Measurements from ENCODE around the gene ALDH9A1.
"Not testable (repeated sequence)": the region's sequence is repeated elsewhere in the genome, so short reads cannot be mapped to it uniquely, and the experiment has no call there.

The ALDH9A1 gene

GRCh38 chr1:165686121-165686970, 12.0 kb downstream of the ALDH9A1 start:
- DNase-seq, result no peak

- DNase-seq, result no peak
These were observed 14.4 kb downstream of the ALDH9A1 start for GRCh38 chr1:165683848-165684485.

- DNase-seq, result not testable (repeated sequence)
These were observed 17.6 kb downstream of the ALDH9A1 start for GRCh38 chr1:165680773-165681172.

GRCh38 chr1:165680303-165680702, 18.1 kb downstream of the ALDH9A1 start:
- DNase-seq, result no peak

GRCh38 chr1:165679282-165680036, 18.9 kb downstream of the ALDH9A1 start:
- no peak for DNase-seq

- no peak for DNase-seq
These were observed 19.9 kb downstream of the ALDH9A1 start for GRCh38 chr1:165678509-165678908.

GRCh38 chr1:165675794-165676193, 22.6 kb downstream of the ALDH9A1 start:
- no peak for DNase-seq

GRCh38 chr1:165674599-165674998, 23.8 kb downstream of the ALDH9A1 start:
- no peak for DNase-seq

- no peak for DNase-seq
These were observed 26.8 kb downstream of the ALDH9A1 start for GRCh38 chr1:165671526-165671925.

GRCh38 chr1:165668184-165668583, 30.2 kb downstream of the ALDH9A1 start:
- no peak for DNase-seq

- no peak for DNase-seq
These were observed 32.1 kb downstream of the ALDH9A1 start for GRCh38 chr1:165666152-165666825.

- DNase-seq, result no peak
These were observed 36.2 kb downstream of the ALDH9A1 start for GRCh38 chr1:165662186-165662585.

GRCh38 chr1:165661703-165662102, 36.7 kb downstream of the ALDH9A1 start:
- no peak for DNase-seq

- no peak for DNase-seq
These were observed 38.8 kb downstream of the ALDH9A1 start for GRCh38 chr1:165659581-165659895.

GRCh38 chr1:165658766-165659580, 39.4 kb downstream of the ALDH9A1 start:
- not testable (repeated sequence) for DNase-seq

- DNase-seq, result no peak
These were observed 47.3 kb downstream of the ALDH9A1 start for GRCh38 chr1:165650981-165651625.

GRCh38 chr1:165648919-165649572, 49.3 kb downstream of the ALDH9A1 start:
- DNase-seq, result no peak

GRCh38 chr1:165647970-165648369, 50.4 kb downstream of the ALDH9A1 start:
- no peak for DNase-seq

GRCh38 chr1:165647517-165647916, 50.8 kb downstream of the ALDH9A1 start:
- no peak for DNase-seq

GRCh38 chr1:165645654-165646366, 52.6 kb downstream of the ALDH9A1 start:
- DNase-seq, result no peak
